CD4-positive, alpha-beta T cell treated with Interleukin-10 for 1 hour (primary cell): ENCODE data around the gene ARHGAP10.

ENCODE experiments used
- DNase-seq: peaks from one replicate; pipeline ENCODE4 v3.0.0-alpha.2; 2020

The ARHGAP10 gene

DNA sequence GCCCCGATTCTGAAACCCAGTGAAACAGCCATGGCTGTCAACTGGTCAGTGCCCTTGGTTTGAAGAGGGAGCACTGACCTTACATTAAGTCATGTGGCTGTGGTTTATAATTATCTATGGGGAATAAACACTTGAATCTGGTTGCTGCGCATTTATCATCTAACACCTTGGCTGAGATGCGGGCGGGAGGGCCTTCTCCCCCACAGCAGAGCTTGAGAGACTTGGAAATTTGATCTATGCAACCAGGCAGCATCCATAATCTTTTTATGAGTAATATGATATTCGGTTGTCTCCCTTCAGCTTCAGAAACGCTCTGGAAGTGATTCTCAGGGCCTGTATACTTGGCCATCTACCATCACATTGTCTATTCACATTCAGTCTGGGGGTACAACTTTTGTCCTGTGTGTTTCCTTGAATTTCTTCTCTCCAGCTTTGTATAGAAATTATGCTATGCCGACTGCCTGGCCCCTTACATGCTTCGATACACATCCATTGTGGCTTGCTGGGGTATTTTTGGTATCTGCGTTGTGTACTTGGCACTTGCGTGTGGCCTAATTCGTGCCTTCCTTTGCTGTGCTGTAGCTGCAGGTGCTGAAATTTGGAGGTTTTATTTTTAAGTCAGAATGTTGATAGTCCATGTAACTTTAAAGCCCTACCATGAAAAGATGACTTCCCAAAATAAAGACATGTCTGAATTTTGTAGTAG lies 321.6 kb downstream of the ARHGAP10 start:
- no peak for DNase-seq

DNA sequence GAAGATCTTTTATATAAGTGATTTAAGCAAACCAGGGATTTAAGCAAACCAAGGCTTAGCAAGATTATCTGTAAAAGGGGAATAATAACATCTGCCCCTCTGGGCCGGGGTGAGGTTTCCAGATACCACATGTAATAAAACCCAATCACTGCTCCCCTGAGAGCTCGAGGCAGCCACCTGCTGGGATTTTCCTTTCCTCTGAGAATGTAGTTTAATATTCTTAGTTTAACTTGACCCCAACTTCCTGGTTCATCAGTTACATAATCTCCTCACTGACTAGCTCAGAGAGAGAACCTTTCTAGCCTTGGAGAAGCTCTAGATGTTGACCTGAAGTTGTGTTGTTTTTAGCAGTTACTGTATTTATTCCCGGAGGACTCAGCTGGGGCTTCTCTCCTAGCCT lies 322.4 kb downstream of the ARHGAP10 start:
- DNase-seq, result peak; percentile 28

DNA sequence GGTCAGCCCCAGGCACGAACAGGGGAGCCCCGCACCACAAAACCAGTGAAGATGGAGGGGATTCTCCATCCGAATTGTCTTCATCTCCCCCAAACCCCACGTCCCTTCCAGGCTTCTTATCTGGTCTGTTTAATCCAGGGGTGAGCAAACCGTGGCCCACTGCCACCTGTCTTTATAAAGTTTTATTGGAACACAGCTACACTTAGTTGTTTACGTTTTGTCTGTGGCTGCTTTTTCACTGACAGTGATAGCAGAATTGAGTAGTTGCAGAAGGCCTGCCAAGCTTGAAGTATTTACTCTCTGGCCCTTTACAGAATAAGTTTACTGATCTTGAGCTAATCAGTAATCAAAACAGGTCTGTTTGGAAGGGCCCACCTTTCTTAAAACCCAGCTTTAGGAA lies 324.0 kb downstream of the ARHGAP10 start:
- DNase-seq, result no peak

DNA sequence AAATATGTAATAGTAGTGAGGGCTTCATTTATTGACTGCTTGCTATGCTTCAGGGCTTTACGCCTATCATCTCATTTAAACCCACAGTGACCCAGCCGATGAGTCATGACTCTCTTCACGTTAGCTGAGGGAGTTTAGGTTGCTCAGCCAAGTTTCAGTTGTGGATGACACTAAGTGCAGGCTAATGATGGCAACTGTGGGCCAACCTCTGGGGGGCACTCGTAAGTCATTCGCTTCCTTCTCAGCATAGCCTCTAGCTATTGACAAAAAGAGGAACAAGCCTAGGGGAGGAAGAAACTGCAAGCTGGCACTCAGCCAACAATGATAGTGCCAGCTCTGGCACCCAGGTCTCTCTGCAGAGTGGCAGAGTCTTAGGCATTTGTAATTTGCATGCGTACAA lies 325.0 kb downstream of the ARHGAP10 start:
- peak; percentile 73 for DNase-seq

DNA sequence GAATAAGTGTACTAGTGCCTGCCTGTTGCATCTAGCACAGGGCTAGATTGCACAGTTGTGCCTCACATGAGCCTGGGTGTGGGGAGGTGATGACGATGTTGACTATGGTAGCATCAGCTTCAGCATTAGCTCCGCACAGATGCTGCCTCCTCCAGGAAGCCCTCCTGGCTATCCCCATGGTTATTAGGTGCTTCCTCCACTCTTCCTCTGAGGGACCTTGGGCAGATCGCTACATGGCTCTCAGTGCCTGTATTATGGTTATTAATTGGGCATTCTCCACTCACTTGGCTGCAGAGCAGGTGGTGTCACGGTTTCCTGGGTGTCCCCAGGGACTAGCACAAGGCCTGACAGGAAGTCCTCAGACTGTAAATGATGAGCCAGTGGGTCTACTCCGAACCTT lies 325.6 kb downstream of the ARHGAP10 start:
- DNase-seq, result no peak

DNA sequence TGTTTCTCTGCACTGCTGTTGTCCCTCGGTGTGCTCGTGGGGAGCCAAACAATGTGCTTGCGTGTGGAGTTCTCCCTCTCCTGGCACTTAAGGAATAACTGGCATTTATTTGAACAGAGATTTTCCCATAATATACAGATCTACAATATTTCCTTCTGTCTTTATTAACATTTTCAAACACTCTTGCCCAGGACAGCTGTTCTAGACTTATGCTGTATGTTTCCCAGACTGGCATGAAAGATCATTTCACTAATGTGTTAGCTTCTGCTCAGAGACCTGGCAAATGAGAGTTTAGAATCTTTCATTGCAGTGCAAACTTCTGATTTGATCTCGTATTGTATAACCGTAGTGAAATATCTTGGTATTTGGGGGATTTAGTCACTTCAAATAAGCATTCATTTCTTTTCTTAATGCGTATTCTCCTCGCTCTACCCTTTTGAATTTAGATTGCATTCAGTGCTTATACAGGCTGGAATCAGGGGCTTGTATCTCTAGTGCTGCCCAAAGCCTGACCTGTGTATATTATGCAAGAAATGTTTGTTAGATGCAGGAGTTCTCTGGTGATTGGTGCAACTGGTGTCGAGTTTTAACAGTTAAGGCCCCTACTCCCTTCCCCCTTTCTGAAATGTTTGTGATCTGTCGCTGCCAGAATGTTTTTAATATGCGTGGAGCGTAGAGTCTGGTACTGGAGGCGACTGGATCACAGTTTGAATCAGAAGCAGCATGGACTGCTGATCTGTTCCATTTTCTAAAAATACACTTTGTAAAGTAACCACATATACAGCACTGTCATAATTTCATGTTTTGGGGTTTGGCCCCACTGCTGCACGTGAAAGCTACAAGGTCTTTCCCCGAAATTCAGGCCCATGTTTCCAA lies 326.3 kb downstream of the ARHGAP10 start:
- DNase-seq, result no peak

DNA sequence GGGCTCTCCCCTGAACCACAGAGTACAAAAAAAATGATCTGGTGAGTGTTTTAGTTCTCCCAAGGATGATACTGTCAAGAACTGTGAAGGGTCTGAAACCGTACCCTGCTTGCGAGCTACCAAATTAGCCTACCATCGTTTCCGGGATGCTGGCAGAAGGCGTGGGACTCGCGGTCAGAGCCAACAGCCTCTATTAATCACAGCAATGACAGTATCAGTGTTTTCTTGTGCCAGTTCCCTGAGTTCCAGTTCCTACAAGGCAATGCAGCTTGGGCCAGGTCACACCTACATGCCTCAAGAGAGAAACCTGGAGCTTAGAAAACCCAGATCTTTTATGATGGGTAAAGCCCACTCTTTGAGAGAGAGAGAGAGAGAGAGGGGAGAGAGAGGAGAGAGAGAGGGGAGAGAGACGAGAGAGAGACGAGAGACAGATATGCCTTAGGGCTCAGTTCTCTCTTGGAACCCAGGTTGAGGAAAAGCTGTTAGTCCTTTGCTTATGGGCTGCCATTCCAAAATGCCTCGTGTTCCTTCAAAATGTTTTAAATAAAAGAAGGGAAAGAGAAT lies 327.8 kb downstream of the ARHGAP10 start:
- no peak for DNase-seq

DNA sequence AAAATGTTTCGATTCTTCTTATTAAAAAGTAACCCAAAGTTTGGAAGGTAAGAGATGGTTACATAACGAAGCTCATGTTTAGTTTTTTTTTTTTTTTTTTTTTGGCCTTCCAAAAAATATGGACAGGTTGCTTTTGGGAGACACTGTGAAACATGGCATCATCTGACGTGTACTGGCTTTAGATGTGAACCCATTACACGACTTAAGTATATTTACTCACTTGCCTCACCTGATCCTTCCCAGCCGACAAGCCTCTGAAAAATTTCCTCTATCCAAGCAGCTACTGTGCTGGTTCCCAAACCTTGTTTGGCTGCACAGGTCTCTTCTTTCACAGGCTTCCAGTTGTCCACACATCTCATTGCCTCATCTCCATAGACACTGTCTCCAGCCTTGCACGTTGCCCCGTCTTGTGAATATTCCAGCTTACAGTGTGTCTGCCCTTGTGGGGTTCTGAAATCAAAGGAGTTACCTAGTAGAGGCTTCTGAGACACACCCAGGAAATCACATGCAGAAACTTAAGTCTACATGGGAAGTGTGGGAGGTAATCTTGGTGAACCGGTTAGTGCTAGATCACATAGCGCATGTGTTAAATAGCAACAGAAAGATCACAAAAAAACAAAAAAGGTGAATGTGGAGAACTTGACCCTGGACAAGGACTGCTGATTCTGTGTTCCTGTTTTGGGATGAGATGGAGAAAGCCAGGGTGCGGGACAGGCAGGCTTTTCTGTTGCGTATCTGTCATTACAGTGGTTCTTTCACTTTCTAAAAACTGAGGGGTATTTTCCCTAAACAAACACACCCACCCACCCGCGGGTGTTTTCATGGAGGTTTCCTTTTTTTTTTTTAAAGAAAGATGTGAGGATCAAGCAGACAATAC lies 328.6 kb downstream of the ARHGAP10 start:
- peak; percentile 56 for DNase-seq

DNA sequence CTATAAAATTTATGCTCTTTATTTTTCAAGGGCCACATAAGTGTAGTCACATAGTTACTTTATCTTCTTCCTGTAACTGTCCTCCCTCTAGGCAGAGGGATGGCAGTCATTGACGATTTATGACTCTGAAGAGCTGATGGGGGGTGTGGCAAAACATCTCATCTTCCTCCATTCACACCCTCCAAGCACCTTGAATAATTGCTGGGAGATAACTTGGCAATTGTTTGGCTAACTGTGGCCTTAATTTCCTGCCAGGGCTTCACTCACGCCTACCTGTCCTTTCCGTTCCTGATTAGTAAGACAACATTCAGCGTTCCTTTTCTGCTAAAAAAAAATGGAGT lies 329.2 kb downstream of the ARHGAP10 start:
- peak; percentile 21 for DNase-seq

DNA sequence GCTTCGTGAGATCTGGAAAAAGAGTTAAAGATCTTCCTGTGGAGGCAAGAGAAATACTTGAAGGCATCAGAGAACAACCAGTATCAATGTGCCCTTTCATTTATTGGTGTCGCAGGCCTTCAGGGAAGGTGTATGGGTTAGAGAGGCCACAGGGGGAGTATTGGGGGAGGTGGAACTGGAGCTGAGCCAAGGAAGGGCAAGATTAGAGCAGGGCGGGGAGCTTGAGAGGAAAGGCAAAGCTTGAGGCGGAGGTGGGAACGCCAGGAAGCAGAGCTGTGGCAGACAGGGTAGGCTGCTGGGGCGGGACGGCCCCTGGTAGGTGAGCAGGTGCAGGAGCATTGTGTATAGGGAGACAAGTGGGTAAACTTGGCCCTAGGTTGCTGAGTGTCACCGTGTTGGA lies 329.9 kb downstream of the ARHGAP10 start:
- no peak for DNase-seq

DNA sequence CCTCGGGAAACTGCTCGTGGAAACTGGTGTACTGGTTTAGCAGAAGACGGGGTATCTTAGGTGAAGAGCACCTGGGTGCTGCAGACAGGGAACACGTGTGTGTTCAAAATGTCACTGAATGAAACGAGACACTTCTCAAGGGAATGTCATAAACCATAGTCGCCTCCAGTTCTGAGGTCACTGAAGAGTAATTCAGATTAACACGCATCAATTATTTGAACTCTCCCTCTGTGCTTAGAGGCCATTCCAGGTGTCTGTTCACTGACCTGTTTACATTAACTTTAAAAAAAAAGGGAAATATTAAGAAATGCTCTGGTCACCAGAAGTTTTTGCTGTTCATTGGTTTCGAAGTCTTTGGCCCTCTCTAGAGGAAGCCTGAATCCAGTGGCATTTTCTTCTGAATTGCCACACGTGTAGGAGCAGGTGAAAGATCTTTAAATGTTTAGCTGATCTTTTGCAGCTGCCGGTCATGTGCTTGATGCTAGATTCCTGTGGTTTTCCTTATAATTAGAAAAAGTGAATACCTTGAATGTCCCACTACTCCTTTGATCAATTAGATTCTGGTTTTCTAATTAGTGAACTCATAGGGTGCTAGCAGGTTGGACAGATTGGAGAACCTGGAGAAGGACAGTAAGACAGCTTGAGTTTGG lies 330.5 kb downstream of the ARHGAP10 start:
- DNase-seq, result no peak

DNA sequence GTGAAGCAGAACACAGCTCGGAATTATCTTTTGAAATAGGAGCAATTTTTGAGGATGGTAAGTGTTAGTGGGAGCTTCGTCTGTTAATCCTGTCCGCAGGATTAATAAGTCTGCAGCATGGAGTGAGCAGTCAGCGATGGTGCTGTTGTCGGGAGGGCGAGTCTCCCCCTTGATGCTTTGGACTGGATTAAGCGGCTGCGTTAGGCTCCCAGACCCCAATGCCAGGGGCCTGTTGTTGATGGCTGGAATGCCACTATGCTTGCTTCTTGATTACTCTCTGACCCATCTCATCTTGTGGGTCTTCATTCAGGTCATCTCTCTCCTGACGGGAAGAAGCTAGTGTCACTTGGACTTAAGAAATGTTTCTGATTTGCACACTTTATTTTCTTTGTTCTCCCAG lies 332.6 kb downstream of the ARHGAP10 start:
- DNase-seq, result no peak

DNA sequence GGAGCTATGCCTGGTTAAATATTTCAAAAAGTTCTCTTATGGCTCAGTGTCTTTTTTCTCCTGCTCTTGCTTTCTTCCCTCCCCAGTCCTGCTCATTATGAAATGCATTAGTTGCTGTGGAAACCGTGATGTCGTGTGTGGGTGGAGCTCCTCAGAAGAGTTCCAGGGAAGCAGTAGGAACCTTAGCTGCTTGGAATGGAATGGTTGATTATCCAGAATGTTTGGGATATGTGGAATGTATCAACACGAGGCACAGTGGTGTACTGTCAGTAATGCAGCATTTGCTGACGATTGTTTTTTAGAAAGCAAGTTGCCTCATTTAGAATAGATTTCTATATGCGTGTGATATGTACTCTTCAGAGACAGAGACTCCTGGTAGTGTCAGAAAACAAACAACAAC lies 333.2 kb downstream of the ARHGAP10 start:
- no peak for DNase-seq

DNA sequence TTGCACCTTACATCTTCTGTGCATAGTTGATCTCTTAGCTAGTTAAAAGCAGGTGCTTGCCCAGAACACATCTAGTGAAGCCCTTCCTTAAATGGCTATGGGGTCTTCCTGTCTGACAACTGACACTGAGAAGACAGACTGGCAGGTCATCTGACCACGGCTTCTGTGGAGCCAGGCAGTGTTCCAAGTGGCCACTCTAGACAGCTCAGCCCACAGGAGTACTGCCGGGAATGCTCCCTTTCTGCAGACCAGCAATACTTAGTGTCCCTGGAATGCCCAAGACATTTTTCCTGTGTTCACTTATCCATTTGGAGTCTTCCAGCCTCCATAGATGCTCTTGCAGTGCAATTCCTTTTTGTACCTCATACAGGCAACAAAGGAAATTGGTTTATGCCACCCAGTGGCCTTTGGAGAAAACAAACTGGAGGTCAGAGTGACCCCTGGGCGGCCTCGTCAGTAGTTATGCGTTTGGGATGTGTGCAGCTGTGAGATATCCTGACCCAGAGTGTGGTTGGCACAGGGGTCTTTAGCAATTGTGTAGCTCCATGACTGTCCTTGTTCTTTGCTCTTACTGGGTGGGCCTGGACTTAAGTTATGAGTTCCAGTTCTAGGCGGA lies 335.5 kb downstream of the ARHGAP10 start:
- no peak for DNase-seq

DNA sequence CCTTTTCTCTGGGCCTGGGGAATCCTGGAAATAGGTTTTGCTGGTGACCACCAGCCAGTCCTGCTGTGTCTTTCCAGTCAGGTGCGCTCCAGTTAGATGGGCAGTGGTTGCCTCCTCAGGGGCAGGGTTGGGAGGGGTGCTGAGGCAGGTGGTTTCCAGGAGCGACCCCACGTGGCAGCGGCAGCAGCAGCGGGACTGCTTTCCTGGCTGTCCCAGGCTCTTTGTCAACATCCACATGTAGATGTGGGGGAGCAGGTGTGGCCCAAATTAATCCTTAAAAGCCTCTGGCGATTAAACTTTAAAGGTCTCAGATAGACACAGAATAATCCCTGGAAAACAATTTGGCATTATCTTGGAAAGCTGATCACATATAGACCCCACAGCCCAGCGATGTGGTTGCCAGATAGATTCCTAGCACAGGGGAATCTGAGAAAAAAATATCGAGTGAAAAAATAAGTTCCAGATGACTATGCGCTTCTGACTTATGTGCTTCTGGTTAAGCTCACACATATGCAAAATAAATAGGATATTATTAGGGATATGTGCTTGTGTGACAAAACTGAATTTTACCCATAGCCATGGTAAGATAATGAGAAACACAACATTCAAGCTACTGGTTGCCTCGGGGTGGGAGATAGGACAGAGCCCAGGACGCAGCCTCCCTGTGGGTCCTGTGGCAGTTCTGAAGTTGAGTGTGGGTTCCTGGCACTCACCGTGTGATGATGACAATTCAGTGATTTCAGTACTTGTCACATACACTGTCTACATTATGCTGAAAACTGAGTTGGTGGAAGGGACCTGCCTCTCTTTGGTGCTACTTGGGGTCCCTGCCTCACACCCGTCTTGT lies 336.4 kb downstream of the ARHGAP10 start:
- DNase-seq, result no peak

DNA sequence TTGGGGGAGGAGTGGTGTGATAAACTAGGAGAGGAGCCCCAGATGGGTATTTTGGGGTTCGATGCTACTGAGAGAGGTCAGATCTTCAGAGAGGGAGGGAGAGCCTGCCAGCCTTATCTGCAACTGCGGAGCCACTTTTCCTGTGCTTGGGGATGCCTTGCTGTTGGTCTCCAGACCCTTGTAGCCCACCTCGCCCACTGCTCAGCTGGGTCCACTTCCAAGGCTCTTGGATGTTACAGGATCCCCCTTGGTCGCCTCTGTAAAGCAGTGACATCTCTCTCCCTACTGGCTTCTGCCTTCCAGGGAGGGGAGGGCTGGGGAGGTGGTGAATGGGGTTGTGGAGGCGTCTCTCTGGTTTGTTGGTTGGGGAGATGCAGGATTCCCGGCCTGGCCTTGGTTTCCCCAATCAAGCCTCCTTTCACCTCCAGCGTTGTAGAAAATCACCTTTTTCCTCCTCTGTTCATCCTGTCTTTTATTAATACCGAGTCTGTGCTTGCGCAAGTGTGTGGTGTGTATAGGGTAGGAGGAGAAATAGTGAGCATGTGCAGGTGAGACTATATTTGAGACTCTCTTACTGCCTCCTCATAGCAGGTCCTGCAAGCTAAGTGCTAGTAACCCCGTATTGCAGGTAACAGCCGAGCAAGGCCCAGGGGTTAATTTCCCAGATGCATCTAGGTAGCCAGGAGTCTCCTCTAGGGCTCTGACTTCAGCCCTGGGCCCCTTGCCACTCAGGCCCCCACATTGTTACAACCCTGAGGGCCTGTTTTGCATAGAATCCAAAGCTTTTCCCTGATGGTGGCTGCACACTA lies 337.4 kb downstream of the ARHGAP10 start:
- DNase-seq, result no peak

DNA sequence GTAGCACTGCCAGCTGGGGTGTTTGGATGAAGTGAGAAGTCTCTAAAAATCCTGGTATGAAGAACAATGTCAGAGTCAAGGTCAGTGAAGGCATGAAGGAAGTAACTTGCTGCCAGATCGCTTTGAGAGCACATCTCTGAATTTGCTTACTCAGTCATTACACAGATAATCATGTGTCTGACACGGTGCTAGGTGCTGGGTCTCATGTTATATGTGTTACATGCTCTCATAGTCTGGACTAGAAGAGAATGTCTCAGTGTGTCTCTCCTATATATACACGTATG lies 337.9 kb downstream of the ARHGAP10 start:
- no peak for DNase-seq

DNA sequence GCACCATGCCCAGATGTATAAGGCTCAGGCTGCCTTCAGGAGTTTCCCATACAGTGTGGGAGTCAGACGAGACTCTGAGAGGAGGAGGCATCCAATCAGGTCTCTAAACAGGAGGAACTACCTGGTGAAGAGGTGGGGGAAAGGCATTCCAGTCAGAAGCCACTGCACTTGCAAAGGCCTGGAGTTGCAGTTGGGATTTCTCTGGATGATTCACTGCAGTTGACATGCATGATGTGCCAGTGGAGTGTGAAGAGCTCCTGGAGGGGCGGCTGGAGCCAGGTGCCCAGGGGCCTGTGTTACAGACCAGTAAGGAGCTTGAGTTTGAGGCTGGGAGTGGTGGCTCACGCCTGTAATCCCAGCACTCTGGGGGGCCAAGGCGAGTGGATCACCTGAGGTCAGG lies 339.1 kb downstream of the ARHGAP10 start:
- no peak for DNase-seq

DNA sequence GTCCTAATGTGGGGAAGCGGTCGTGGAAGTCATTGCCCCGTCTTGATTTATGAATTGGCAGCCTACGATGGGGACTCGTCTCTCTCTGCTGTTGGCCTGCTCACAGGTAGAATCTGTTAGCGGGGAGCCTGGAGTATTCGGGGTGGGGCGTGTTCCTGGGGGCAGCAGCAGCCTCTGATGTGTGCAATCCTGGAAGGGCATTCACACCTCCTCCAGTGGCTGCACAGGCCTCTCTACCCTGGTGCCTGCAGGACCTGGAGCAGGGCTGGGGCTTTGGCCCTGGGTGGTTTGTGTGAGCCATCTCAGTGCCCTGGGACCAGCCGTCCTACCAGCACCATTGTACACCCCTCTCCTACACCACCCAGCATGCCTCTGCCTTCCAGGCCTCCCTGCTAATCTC lies 340.9 kb downstream of the ARHGAP10 start:
- no peak for DNase-seq

DNA sequence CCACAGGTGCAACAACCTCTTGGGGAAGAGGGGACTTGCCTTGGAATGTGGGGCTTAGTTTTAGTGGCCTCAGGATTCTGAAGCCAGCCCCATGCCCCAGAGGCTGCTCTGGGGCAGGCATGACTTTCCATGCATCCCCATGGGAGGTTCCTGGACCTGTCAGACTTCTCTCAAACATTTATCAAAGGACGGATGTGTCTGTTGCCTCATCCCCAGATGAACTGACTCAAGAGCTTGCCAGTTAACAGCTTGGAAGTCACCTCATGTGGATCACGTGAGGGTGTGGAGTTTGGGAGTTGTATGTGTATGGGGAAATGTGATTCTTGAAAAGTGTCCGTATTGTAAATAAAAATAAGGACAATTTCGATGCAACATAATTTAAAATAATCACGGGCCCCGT lies 341.5 kb downstream of the ARHGAP10 start:
- no peak for DNase-seq

DNA sequence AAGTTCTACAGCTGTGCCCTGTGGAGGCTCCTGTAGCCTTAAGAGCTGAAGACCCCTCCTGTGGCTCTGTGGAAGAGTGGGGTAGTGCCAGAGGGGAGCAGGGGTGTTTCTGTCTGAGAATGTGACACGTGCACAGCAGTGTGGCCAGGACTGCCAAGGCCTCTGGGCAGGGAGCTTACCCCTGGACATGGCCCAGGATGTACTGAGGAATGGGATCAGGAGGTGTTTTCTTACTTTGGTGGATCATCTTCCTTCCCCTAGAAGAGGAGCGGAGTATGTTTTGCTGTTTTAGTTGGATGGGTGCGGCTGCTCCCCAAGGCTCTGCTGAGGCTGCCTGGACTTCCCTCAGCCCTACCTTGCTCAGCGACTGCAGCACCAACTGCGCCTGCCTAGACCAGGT lies 342.6 kb downstream of the ARHGAP10 start:
- no peak for DNase-seq
